Retinal pigment epithelial cell (primary cell): ENCODE data around the gene ZNF280D.

ENCODE experiments used
- DNase-seq: peaks from one replicate; pipeline ENCODE4 v3.0.0-alpha.2; 2010; ENCODE audit warnings: low read depth
- H3K4me3 ChIP-seq: 2 replicates; pipeline ENCODE4 v1.5.1; 2011; ENCODE audit warnings: mild to moderate bottlenecking, low read length, control low read depth, moderate library complexity
- CTCF ChIP-seq: conservative IDR thresholded peaks from 2 replicates; pipeline ENCODE4 v1.5.1; 2011; ENCODE audit warnings: low read depth, low read length, control low read depth, inconsistent platforms

ZNF280D gene

DNA sequence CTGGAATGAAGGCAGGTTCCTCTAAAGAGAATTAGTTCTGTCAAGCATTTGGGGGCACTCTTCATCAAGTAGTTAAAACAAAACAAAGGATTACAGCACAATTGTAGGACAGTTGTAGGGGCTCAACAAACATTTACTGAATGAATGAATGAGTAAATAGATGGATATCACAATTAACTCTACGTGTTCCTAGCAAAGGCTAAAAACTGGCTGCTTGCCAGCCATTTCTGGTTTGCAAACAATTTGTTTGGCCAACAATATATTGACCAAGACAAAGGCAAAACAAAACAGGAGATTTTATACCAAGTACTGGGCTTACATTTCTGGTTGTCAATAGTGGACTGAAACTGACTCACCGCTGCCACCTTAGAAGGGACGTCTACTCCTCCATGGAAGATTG lies 116.8 kb downstream of the ZNF280D start:
- TF ChIP-seq CTCF, result no peak
- no peak overlapping the region for H3K4me3 ChIP-seq
- DNase-seq, result no peak

GRCh38 chr15:56613811-56614210 lies 119.5 kb downstream of the ZNF280D start:
- no peak for DNase-seq
- no peak for TF ChIP-seq CTCF
- no peak overlapping the region for H3K4me3 ChIP-seq

DNA sequence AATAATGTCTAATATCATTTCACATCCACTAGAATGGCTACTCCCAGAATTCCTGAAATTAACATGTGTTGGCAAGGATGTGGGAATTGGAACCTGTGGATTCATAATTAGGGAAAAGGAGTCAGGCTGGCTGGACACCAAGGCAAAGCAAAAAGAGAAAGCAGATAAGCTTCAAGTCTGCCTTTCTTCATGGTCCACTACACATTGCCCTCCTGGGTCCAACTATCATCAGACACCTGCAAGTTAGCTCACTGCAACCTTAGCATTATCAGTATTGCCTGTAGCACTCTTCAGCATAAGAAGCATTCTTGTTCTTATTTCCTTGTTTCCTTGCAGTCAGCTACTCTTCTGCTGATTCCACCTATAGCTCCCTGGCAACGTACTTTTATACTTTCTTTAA lies 124.3 kb downstream of the ZNF280D start:
- H3K4me3 ChIP-seq, result no peak overlapping the region
- TF ChIP-seq CTCF, result no peak
- no peak for DNase-seq

- no peak for TF ChIP-seq CTCF
- H3K4me3 ChIP-seq, result no peak overlapping the region
- DNase-seq, result peak; percentile 1
These were observed 125.0 kb downstream of the ZNF280D start for GRCh38 chr15:56608140-56608778.

DNA sequence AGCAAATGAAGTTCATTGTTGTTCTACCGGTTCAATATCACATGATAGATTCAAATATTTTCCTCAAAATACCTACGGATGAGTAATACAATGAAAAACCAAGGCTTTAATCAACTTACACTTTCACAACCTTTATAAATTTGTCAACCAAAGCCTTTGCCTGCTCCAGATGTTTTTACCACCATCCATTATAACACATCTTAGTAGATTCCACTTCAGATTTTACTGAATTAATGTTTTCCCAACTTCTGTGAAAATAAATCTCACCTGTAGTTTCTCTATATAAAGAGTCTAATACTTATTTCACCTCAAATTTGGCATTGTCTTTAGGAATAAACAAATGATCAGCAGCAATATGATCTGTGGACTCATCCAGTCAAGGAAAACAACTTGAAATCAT lies 131.1 kb downstream of the ZNF280D start:
- TF ChIP-seq CTCF, result no peak
- no peak overlapping the region for H3K4me3 ChIP-seq
- DNase-seq, result no peak

DNA sequence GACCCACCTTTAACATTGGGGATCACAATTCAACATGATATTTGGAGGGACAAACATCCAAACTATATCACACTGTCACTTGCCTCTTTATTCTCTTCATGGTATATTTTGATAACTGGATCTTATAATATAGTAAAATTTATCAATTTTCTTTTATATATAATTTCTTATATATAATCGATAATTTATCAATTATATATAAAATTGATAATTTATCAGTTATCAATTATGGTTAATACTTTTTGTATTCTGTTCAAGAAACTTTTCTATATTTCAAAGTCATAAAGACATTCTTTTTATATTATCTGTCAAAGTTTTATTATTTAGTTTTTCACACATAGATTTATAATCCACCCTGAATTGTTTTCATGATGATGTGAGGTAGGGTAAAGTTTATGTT lies 132.9 kb downstream of the ZNF280D start:
- no peak for DNase-seq
- no peak overlapping the region for H3K4me3 ChIP-seq
- no peak for TF ChIP-seq CTCF

DNA sequence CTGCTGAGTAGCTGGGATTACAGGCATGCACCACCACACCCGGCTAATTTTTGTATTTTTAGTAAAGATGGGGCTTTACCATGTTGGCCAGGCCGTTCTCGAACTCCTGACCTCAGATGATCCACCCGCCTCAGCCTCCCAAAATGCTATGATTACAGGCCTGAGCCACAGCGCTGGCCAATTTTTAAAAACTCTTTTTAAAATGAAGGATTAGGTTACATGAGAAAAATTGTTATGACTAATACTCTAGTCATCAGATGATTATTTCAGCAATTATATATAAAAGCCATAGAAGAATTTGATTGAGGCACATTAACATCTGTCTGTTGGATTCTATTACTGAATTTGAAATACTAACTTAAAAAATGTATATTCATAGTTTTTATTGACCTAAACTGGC lies 134.3 kb downstream of the ZNF280D start:
- peak; percentile 38 for DNase-seq
- TF ChIP-seq CTCF, result no peak
- no peak overlapping the region for H3K4me3 ChIP-seq
